ENCODE data around the gene MEIS2. TPM values are rescaled to one million over a fixed set of nuclear protein-coding genes. Genes with fewer than 3 reads are reported as not detected.

MEIS2 gene
- total and polyA plus RNA-seq, 2 of the 13 experiments (the other 11 are each of a cell fraction or from before 2014, with no cell fraction given) = 10.7 to 12.4 TPM

- no peak for TF ChIP-seq ZNF597 (CRISPR knock-in tag; IDR thresholded peaks at IDR 0.05)
- TF ChIP-seq ARID5B (CRISPR knock-in tag; IDR thresholded peaks at IDR 0.05) = no peak
- peak; percentile 67; the same call in 1 of the 2 replicates for TF ChIP-seq ZNF780A (CRISPR knock-in tag; IDR thresholded peaks at IDR 0.05)
- TF ChIP-seq ZBTB2 (CRISPR knock-in tag; IDR thresholded peaks at IDR 0.05; ENCODE audit: low read depth) = peak; percentile 68; the same call in 1 of the 2 replicates
- no peak for TF ChIP-seq ZNF598 (CRISPR knock-in tag; IDR thresholded peaks at IDR 0.05; ENCODE audit: borderline replicate concordance)
- no peak for TF ChIP-seq FOXP1 (IDR thresholded peaks at IDR 0.05)
- TF ChIP-seq FOXP1 (CRISPR knock-in tag; IDR thresholded peaks at IDR 0.05) = 0 out of 2 replicates have a peak, but pooled peaks have one; percentile 24
- TF ChIP-seq WIZ (CRISPR knock-in tag; IDR thresholded peaks at IDR 0.05) = no peak
- TF ChIP-seq ZHX1 (CRISPR knock-in tag; IDR thresholded peaks at IDR 0.05; ENCODE audit: low read depth) = no peak
- no peak for TF ChIP-seq EZH2 (conservative IDR thresholded peaks at IDR 0.05; ENCODE audit: low read depth, low read length)
- no peak for TF ChIP-seq GPN1 (CRISPR knock-in tag; IDR thresholded peaks at IDR 0.05; ENCODE audit: borderline replicate concordance)
- no peak for TF ChIP-seq FOSL1 (CRISPR knock-in tag; IDR thresholded peaks at IDR 0.05; ENCODE audit: borderline replicate concordance)
- TF ChIP-seq ATF4 (CRISPR knock-in tag; IDR thresholded peaks at IDR 0.05) = peak in 1 of 2 experiments; percentile 41; a peak in 2 of 4 replicates
- TF ChIP-seq SNAI1 (CRISPR knock-in tag; IDR thresholded peaks at IDR 0.05; ENCODE audit: borderline replicate concordance) = no peak
- TF ChIP-seq NCOA2 (CRISPR knock-in tag; IDR thresholded peaks at IDR 0.05) = no peak
- peak; percentile 50; the same call in 1 of the 2 replicates for TF ChIP-seq ZSCAN21 (CRISPR knock-in tag; IDR thresholded peaks at IDR 0.05; ENCODE audit: borderline replicate concordance)
- no peak for TF ChIP-seq EEA1 (CRISPR knock-in tag; IDR thresholded peaks at IDR 0.05; ENCODE audit: borderline replicate concordance)
- TF ChIP-seq RELA (CRISPR knock-in tag; IDR thresholded peaks at IDR 0.05) = 0 out of 2 replicates have a peak, but pooled peaks have one; percentile 28
Measured at GRCh38 chr15:37100109-37100965, at the start of gene MEIS2 (continued).

All from HepG2 (cell line).